CD14-positive monocyte (primary cell): ENCODE data around the gene HNF4A. TPM values are rescaled to one million over a fixed set of nuclear protein-coding genes. Genes with fewer than 3 reads are reported as not detected.

Experiments
- DNase-seq, 3 donors: peaks; one replicate each; pipeline ENCODE4 v3.0.0-alpha.2; 2011 to 2022
- H2AFZ ChIP-seq: 2 replicates; pipeline ENCODE4 v1.6.0; 2012; ENCODE audit warnings: mild to moderate bottlenecking, low read depth, low read length, inconsistent platforms; ENCODE audit not compliant: insufficient read depth, poor library complexity, severe bottlenecking
- H3K27ac ChIP-seq, 2 donors: 1 replicate in 1 of 2; 2 replicates in 1 of 2; pipeline ENCODE4 v1.5.1; 2012 to 2013; ENCODE audit warnings: low read length in 2 of 2, control low read depth in 1 of 2, inconsistent platforms in 1 of 2, low read depth in 1 of 2, mild to moderate bottlenecking in 1 of 2
- H3K27me3 ChIP-seq, 2 donors: one replicate each; pipeline versions ENCODE4 v1.6.0 to v1.6.1; 2011 to 2013; ENCODE audit warnings: low read length in 2 of 2; ENCODE audit not compliant: control insufficient read depth in 2 of 2, insufficient read depth in 2 of 2
- H3K36me3 ChIP-seq, 2 donors: replicated peaks in 1 of 2; 1 replicate in 1 of 2; 2 replicates in 1 of 2; pipeline versions ENCODE4 v1.5.1 to v1.6.1; 2012 to 2013; ENCODE audit warnings: low read length in 2 of 2, control low read depth in 1 of 2, inconsistent platforms in 1 of 2, mild to moderate bottlenecking in 1 of 2; ENCODE audit not compliant: insufficient read depth in 2 of 2, control insufficient read depth in 1 of 2
- H3K4me1 ChIP-seq, 2 donors: 1 replicate in 1 of 2; 2 replicates in 1 of 2; pipeline versions ENCODE4 v1.5.1 to v1.6.1; 2012 to 2013; ENCODE audit warnings: low read length in 2 of 2, control low read depth in 1 of 2, inconsistent platforms in 1 of 2, mild to moderate bottlenecking in 1 of 2, moderate library complexity in 1 of 2; ENCODE audit not compliant: insufficient read depth in 2 of 2, control insufficient read depth in 1 of 2
- H3K4me2 ChIP-seq: replicated peaks from 2 replicates; pipeline ENCODE3; 2012; ENCODE audit warnings: low read length, moderate library complexity, mild to moderate bottlenecking; ENCODE audit not compliant: poor library complexity, severe bottlenecking; ENCODE audit errors: extremely low read depth
- H3K4me3 ChIP-seq, 3 experiments: fragments of 200-600 bp in 1 of 3; sonication (generic) in 1 of 3; replicated peaks in 1 of 3; 1 replicate in 2 of 3; 2 replicates in 1 of 3; pipeline ENCODE4 v1.5.1; 2011 to 2013; ENCODE audit warnings: low read length in 3 of 3, mild to moderate bottlenecking in 3 of 3, control low read depth in 2 of 3, low read depth in 2 of 3, inconsistent platforms in 1 of 3, moderate library complexity in 1 of 3
- H3K79me2 ChIP-seq: 2 replicates; pipeline ENCODE4 v1.6.0; 2012; ENCODE audit warnings: mild to moderate bottlenecking, control low read depth, inconsistent platforms, low read length, moderate library complexity; ENCODE audit not compliant: insufficient read depth
- H3K9ac ChIP-seq: 2 replicates; pipeline ENCODE4 v1.6.0; 2017; ENCODE audit warnings: low read length, mild to moderate bottlenecking; ENCODE audit not compliant: insufficient read depth, poor library complexity, severe bottlenecking
- H3K9me3 ChIP-seq, 2 donors: replicated peaks in 1 of 2; 1 replicate in 1 of 2; 2 replicates in 1 of 2; pipeline versions ENCODE4 v1.5.1 to v1.6.1; 2012 to 2013; ENCODE audit warnings: low read length in 2 of 2, control low read depth in 1 of 2; ENCODE audit not compliant: control insufficient read depth in 1 of 2, insufficient read depth in 1 of 2
- H4K20me1 ChIP-seq: 2 replicates; pipeline ENCODE4 v1.6.0; 2012; ENCODE audit warnings: mild to moderate bottlenecking, low read length, control low read depth, moderate library complexity; ENCODE audit not compliant: insufficient read depth
- H3K27ac Mint-ChIP-seq, 7 donors: one replicate each; pipeline ENCODE4 v1.8.0; 2020; ENCODE audit warnings: mild to moderate bottlenecking in 7 of 7, mixed read lengths in 7 of 7, moderate library complexity in 6 of 7, inconsistent platforms in 2 of 7
- H3K27me3 Mint-ChIP-seq, 3 donors: one replicate each; pipeline ENCODE4 v1.8.0; 2021 to 2022; ENCODE audit warnings: low read depth in 3 of 3, mild to moderate bottlenecking in 3 of 3, mixed read lengths in 3 of 3, moderate library complexity in 3 of 3, inconsistent platforms in 1 of 3
- H3K36me3 Mint-ChIP-seq, 2 donors: one replicate each; pipeline ENCODE4 v1.8.0; 2020; ENCODE audit warnings: mixed read lengths in 2 of 2, inconsistent platforms in 1 of 2, mild to moderate bottlenecking in 1 of 2
- H3K4me1 Mint-ChIP-seq: one replicate; pipeline ENCODE4 v1.8.0; 2020; ENCODE audit warnings: mild to moderate bottlenecking, mixed read lengths
- H3K4me3 Mint-ChIP-seq, 2 donors: one replicate each; pipeline ENCODE4 v1.8.0; 2020; ENCODE audit warnings: mild to moderate bottlenecking in 2 of 2, mixed read lengths in 2 of 2, moderate library complexity in 1 of 2
- H3K9me3 Mint-ChIP-seq, 7 donors: one replicate each; pipeline ENCODE4 v1.8.0; 2020 to 2022; ENCODE audit warnings: mixed read lengths in 7 of 7, mild to moderate bottlenecking in 6 of 7, moderate library complexity in 6 of 7, inconsistent platforms in 2 of 7
- CTCF ChIP-seq: fragments of 200-600 bp; IDR thresholded peaks from one replicate; pipeline ENCODE4 v1.8.0; 2022; ENCODE audit warnings: antibody characterized with exemption, mild to moderate bottlenecking
- WGBS: methylation state at CpG from one replicate; pipeline ENCODE4 v1.1.5; 2013; ENCODE audit warnings: missing lambda C conversion rate; ENCODE audit not compliant: insufficient coverage; 5-methylcytosine and 5-hydroxymethylcytosine counted together
- intact Hi-C, 2 donors: fragments of 100-400 bp; cut with micrococcal nuclease; formaldehyde crosslinking; loops; one replicate each; pipeline versions ENCODE4 v1.15.0 to v1.15.1; 2023
- polyA plus RNA-seq, 3 donors: library from polyadenylated mRNA; depleted of rRNA in 1 of 3; unstranded in 2 of 3; stranded (reverse) in 1 of 3; fragments of 300-500 nt in 2 of 3; fragments of >200 nt in 1 of 3; fragmentation: Illumina TruSeq in 2 of 3; gene quantifications; 1 replicate in 2 of 3; 2 replicates in 1 of 3; pipeline ENCODE4 v1.2.3, GENCODE V29; 2012 to 2021

Gene HNF4A
- polyA plus RNA-seq, 3 donors, result not detected

GRCh38 chr20:44405257-44405656 is 49.8 kb downstream of the HNF4A start:
- WGBS, result 92% methylated on average over 3 of the region's 6 CpGs
- no peak overlapping the region for H3K4me2 ChIP-seq
- H3K27ac Mint-ChIP-seq, result no peak overlapping the region
- H3K27ac ChIP-seq, result no peak overlapping the region
- intact Hi-C loops, result no loop called here
- no peaks in the 10 kb centered on the region for H3K4me1 Mint-ChIP-seq
- H3K4me1 ChIP-seq, result no peaks in the 10 kb centered on the region
- H3K9me3 ChIP-seq, result no peaks in the 10 kb centered on the region
- no peak for DNase-seq
- H3K79me2 ChIP-seq, result no peaks in the 10 kb centered on the region
- H2AFZ ChIP-seq, result no peak overlapping the region
- H3K4me3 Mint-ChIP-seq, result no peak overlapping the region
- TF ChIP-seq CTCF, result no peak
- no peak overlapping the region for H3K4me3 ChIP-seq
- H4K20me1 ChIP-seq, result no peaks in the 10 kb centered on the region
- no peak overlapping the region for H3K9ac ChIP-seq
- peaks cover 0 to 3% (median 0%) of the 10 kb centered on the region in 7 donors for H3K9me3 Mint-ChIP-seq
- peaks cover 2 to 7% (median 5%) of the 10 kb centered on the region in 3 donors for H3K27me3 Mint-ChIP-seq
- H3K36me3 Mint-ChIP-seq, result no peaks in the 10 kb centered on the region
- no peaks in the 10 kb centered on the region for H3K36me3 ChIP-seq
- H3K27me3 ChIP-seq, result no peaks in the 10 kb centered on the region

- H3K4me3 Mint-ChIP-seq, result no peak overlapping the region
- no peaks in the 10 kb centered on the region for H4K20me1 ChIP-seq
- H3K4me1 Mint-ChIP-seq, result no peaks in the 10 kb centered on the region
- H3K27me3 ChIP-seq, result no peaks in the 10 kb centered on the region
- no peaks in the 10 kb centered on the region for H3K36me3 Mint-ChIP-seq
- H3K9me3 Mint-ChIP-seq, result peaks cover 0 to 3% (median 0%) of the 10 kb centered on the region in 7 donors
- H3K4me1 ChIP-seq, result no peaks in the 10 kb centered on the region
- no peak overlapping the region for H3K9ac ChIP-seq
- no peak for TF ChIP-seq CTCF
- no peak overlapping the region for H3K27ac ChIP-seq
- DNase-seq, result no peak
- intact Hi-C loops, result no loop called here
- H3K79me2 ChIP-seq, result no peaks in the 10 kb centered on the region
- 86% methylated on average over 17 of the region's 20 CpGs for WGBS
- no peak overlapping the region for H3K4me3 ChIP-seq
- no peak overlapping the region for H2AFZ ChIP-seq
- H3K27ac Mint-ChIP-seq, result no peak overlapping the region
- H3K4me2 ChIP-seq, result no peak overlapping the region
- no peaks in the 10 kb centered on the region for H3K9me3 ChIP-seq
- H3K27me3 Mint-ChIP-seq, result peaks cover 2 to 7% (median 5%) of the 10 kb centered on the region in 3 donors
- no peaks in the 10 kb centered on the region for H3K36me3 ChIP-seq
These were observed 50.5 kb downstream of the HNF4A start for GRCh38 chr20:44405785-44406571.
